ENCODE measurements around the gene NT5C2. TPM values are rescaled to one million over a fixed set of nuclear protein-coding genes. Genes with fewer than 3 reads are reported as not detected.

The NT5C2 gene
- total and polyA plus RNA-seq, 2 of the 8 experiments (the other 6 are each of a cell fraction or from before 2014, with no cell fraction given), result 35.2 to 106 TPM

DNA sequence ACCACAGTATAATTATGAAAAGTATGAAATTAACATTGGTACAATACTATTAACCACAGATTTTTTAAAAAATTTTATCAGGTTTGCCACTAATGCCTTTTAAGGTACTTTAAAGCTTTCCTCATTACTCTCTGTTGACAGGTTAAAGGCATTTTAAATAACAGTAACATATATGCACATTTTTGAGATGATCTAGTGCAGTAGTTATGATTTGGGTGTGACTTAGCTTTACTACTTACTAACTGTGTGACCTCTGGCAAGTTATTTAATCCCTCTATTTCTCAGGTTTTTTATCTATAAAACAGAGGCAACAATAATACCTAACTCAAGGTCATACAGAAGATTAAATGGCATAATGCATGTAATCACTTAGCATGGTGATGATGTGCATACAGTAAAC lies 94.8 kb downstream of the NT5C2 start:
- H2AFZ ChIP-seq (ENCODE audit: low read length), result no peak overlapping the region
- H3K9ac ChIP-seq (replicated peaks in 1 of 4; ENCODE audit: extremely low read depth in 1 of 4, low read depth in 3 of 4, low read length in 3 of 4), result no peak overlapping the region
- no peak overlapping the region for H2BK5ac ChIP-seq (ENCODE audit: low read depth, low read length)
- no peak overlapping the region for H3K27ac ChIP-seq (ENCODE audit: low read depth, low read length)
- H2BK20ac ChIP-seq (ENCODE audit: low read length), result no peak overlapping the region
- FAIRE-seq (no peak), DNase-seq (ENCODE audit: low read depth in 1 of 2, low spot score in 2 of 2) (no peak)
- H3K23ac ChIP-seq (ENCODE audit: insufficient read length), result no peak overlapping the region
- H2BK15ac ChIP-seq (ENCODE audit: low read length), result no peak overlapping the region
- peaks cover 0 to 1% of the 10 kb centered on the region in 2 experiments for H4K20me1 ChIP-seq (replicated peaks in 1 of 2; ENCODE audit: control insufficient read depth in 1 of 2, insufficient read depth in 2 of 2, low read length in 2 of 2)
- no peaks in the 10 kb centered on the region for H3K27me3 ChIP-seq (replicated peaks in 1 of 4; ENCODE audit: control insufficient read depth in 3 of 4, extremely low read depth in 1 of 4, insufficient read depth in 3 of 4, low read length in 3 of 4)
- H4K5ac ChIP-seq (ENCODE audit: insufficient read length, low read depth, low read length), result no peak overlapping the region
- no peak overlapping the region for H2AK5ac ChIP-seq (ENCODE audit: low read depth, low read length)
- CTCF ChIA-PET (ENCODE audit: partially characterized antibody), result interaction anchor here (0.6 to 2.3 kb wide), 6 partner anchors 12 to 181 kb away, joined by 3 to 10 read pairs (median 6); partner anchors contain the start of gene RPEL1
- H4K91ac ChIP-seq (replicated peaks; ENCODE audit: insufficient read length, low read length), result no peak overlapping the region
- H3K4me1 ChIP-seq (replicated peaks in 1 of 4; ENCODE audit: control insufficient read depth in 3 of 4, insufficient read depth in 4 of 4, low read length in 3 of 4), result peaks cover 0 to 4% (median 0%) of the 10 kb centered on the region in 4 experiments; a peak in 1 of 7 replicates
- H3K4me3 ChIP-seq (ENCODE audit: extremely low read depth in 1 of 4, insufficient read depth in 2 of 4, low read depth in 3 of 4, low read length in 4 of 4), result no peak overlapping the region
- H3K4me2 ChIP-seq (ENCODE audit: insufficient read depth in 1 of 2, low read depth in 2 of 2, low read length in 2 of 2), result no peak overlapping the region
- H4K8ac ChIP-seq (ENCODE audit: extremely low read depth, insufficient read depth, low read length), result no peak overlapping the region
- H3K14ac ChIP-seq (ENCODE audit: insufficient read length), result no peak overlapping the region
- no peak overlapping the region for H3K4ac ChIP-seq (replicated peaks; ENCODE audit: insufficient read length, low read depth, low read length)
- TF ChIP-seq RNF2 (IDR thresholded peaks at IDR 0.05; ENCODE audit: borderline replicate concordance, low read depth, low read length, missing control alignments, poor library complexity, severe bottlenecking) (no peak), RAD21 (IDR thresholded peaks at IDR 0.05 in 1 of 2, conservative IDR thresholded peaks at IDR 0.05 in 1 of 2; ENCODE audit: low read depth in 2 of 2, low read length in 2 of 2) (no peak), CTBP2 (IDR thresholded peaks at IDR 0.05; ENCODE audit: borderline replicate concordance, insufficient read depth, insufficient read length, low read length) (no peak), KDM4A (IDR thresholded peaks at IDR 0.05; ENCODE audit: low read depth, low read length, severe bottlenecking) (no peak), POU5F1 (IDR thresholded peaks at IDR 0.05; ENCODE audit: low read depth, low read length) (no peak), TBP (IDR thresholded peaks at IDR 0.05; ENCODE audit: low read depth, low read length) (no peak), TAF7 (optimal IDR thresholded peaks at IDR 0.05; ENCODE audit: borderline replicate concordance, low read depth, low read length) (no peak), SRF (IDR thresholded peaks at IDR 0.05; ENCODE audit: low read depth, low read length) (no peak), ZNF274 (IDR thresholded peaks at IDR 0.05; ENCODE audit: borderline replicate concordance, extremely low read depth, low read length) (no peak)
- TF ChIP-seq, protein P1, sequence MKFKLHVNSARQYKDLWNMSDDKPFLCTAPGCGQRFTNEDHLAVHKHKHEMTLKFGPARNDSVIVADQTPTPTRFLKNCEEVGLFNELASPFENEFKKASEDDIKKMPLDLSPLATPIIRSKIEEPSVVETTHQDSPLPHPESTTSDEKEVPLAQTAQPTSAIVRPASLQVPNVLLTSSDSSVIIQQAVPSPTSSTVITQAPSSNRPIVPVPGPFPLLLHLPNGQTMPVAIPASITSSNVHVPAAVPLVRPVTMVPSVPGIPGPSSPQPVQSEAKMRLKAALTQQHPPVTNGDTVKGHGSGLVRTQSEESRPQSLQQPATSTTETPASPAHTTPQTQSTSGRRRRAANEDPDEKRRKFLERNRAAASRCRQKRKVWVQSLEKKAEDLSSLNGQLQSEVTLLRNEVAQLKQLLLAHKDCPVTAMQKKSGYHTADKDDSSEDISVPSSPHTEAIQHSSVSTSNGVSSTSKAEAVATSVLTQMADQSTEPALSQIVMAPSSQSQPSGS (IDR thresholded peaks at IDR 0.05; ENCODE audit: low read length), result no peak
- H3K18ac ChIP-seq (ENCODE audit: extremely low read depth, low read length), result no peak overlapping the region
- peaks cover 6 to 46% (median 18%) of the 10 kb centered on the region in 4 experiments; a peak in 7 of 8 replicates for H3K36me3 ChIP-seq (ENCODE audit: control insufficient read depth in 2 of 4, insufficient read depth in 4 of 4, low read length in 3 of 4)
- H3K56ac ChIP-seq (replicated peaks; ENCODE audit: insufficient read length, low read depth, low read length), result no peak overlapping the region
- H2BK12ac ChIP-seq (ENCODE audit: low read depth, low read length), result no peak overlapping the region
- no peak overlapping the region for H2BK120ac ChIP-seq (replicated peaks; ENCODE audit: low read depth, low read length)
- POLR2A ChIA-PET (ENCODE audit: partially characterized antibody), result no interaction called here
- H3K23me2 ChIP-seq (ENCODE audit: low read depth, low read length), result no peaks in the 10 kb centered on the region
- no peaks in the 10 kb centered on the region for H3K9me3 ChIP-seq (ENCODE audit: insufficient read depth in 2 of 2, low read depth in 1 of 2, low read length in 1 of 2)
- no peaks in the 10 kb centered on the region for H3K79me1 ChIP-seq (ENCODE audit: low read depth, low read length)
- no peaks in the 10 kb centered on the region for H3K79me2 ChIP-seq (ENCODE audit: control insufficient read depth in 1 of 2, insufficient read depth in 2 of 2, low read length in 2 of 2)
